22Rv1 (cell line): ENCODE data around the gene TMEM132D.

Source experiments
- ZFX ChIP-seq: fragments of 450-650 bp; IDR thresholded peaks from 2 replicates; pipeline ENCODE4 v1.6.1; 2017; ENCODE audit warnings: antibody characterized with exemption, borderline replicate concordance
- TF ChIP-seq, protein P1 (sequence below): fragments of 450-650 bp; IDR thresholded peaks from 2 replicates; pipeline ENCODE4 v1.5.1; 2017; ENCODE audit warnings: mild to moderate bottlenecking

DNA sequence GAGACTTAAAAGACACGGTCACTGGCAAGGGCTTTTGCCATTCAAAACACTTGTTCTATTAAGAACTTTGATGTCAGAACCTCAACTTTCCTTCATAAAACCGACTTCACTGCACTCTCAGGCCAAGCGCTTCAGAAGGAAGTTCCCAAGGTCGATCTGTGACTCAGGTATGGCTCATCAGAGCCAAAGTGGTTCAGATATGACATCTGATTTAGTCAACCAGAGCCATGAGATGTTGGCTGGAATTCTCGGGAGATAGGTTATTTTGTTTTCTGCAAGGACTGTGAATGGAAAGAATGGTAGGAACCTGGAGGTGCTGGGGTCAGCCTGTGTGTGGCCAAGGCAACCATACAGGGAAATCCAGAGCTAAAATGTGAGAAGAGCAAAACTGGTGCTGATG lies 604.9 kb downstream of the TMEM132D start:
- TF ChIP-seq, protein P1, sequence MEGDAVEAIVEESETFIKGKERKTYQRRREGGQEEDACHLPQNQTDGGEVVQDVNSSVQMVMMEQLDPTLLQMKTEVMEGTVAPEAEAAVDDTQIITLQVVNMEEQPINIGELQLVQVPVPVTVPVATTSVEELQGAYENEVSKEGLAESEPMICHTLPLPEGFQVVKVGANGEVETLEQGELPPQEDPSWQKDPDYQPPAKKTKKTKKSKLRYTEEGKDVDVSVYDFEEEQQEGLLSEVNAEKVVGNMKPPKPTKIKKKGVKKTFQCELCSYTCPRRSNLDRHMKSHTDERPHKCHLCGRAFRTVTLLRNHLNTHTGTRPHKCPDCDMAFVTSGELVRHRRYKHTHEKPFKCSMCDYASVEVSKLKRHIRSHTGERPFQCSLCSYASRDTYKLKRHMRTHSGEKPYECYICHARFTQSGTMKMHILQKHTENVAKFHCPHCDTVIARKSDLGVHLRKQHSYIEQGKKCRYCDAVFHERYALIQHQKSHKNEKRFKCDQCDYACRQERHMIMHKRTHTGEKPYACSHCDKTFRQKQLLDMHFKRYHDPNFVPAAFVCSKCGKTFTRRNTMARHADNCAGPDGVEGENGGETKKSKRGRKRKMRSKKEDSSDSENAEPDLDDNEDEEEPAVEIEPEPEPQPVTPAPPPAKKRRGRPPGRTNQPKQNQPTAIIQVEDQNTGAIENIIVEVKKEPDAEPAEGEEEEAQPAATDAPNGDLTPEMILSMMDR: no peak
- no peak for TF ChIP-seq ZFX
